ENCODE results near the gene DAW1. TPM values are rescaled to one million over a fixed set of nuclear protein-coding genes. Genes with fewer than 3 reads are reported as not detected.

DAW1 gene
- total RNA-seq, 1 experiment from 2014 or later: 0.37 TPM

- no peaks in the 10 kb centered on the region for H3K79me2 ChIP-seq (ENCODE audit: insufficient read depth, low read length)
- H3K4me1 ChIP-seq (ENCODE audit: insufficient read depth, low read length): no peaks in the 10 kb centered on the region
- no CpG with 5 or more reads among the region's 5 CpGs for WGBS (ENCODE audit: extremely low coverage, insufficient read length, low lambda C conversion rate)
- H3K4ac ChIP-seq (ENCODE audit: low read depth, low read length): no peak overlapping the region
- no peak overlapping the region for H2AFZ ChIP-seq (ENCODE audit: low read length)
- H4K5ac ChIP-seq (ENCODE audit: insufficient read length, low read depth, low read length): no peak overlapping the region
- no peak overlapping the region for H2BK12ac ChIP-seq (ENCODE audit: insufficient read length, low read depth, low read length)
- DNase-seq: no peak
- no peaks in the 10 kb centered on the region for H4K20me1 ChIP-seq (ENCODE audit: control insufficient read depth, insufficient read depth, insufficient read length)
- H3K27me3 Mint-ChIP-seq (ENCODE audit: low read depth): no peaks in the 10 kb centered on the region; the same call in 1 of the 2 replicates
- no peak overlapping the region for H3T11ph ChIP-seq (ENCODE audit: low read length)
- no peaks in the 10 kb centered on the region for H3K9me3 ChIP-seq (ENCODE audit: control insufficient read depth, low read depth, low read length)
- H3K23me2 ChIP-seq (ENCODE audit: insufficient read length, low read depth, low read length, poor library complexity, severe bottlenecking): no peaks in the 10 kb centered on the region
- no peaks in the 10 kb centered on the region for H3K27me3 ChIP-seq (ENCODE audit: insufficient read depth, low read length)
- no peak overlapping the region for H3K9ac ChIP-seq (ENCODE audit: extremely low read depth, insufficient read length, low read length)
- no peak overlapping the region for H2BK15ac ChIP-seq (ENCODE audit: low read depth, low read length)
- H2BK5ac ChIP-seq (ENCODE audit: insufficient read length, low read length): no peak overlapping the region
- no peak overlapping the region for H2BK20ac ChIP-seq (ENCODE audit: low read depth, low read length, poor library complexity, severe bottlenecking)
- no peak overlapping the region for H3K27ac ChIP-seq (ENCODE audit: insufficient read length, low read depth, low read length)
- H2AK5ac ChIP-seq (ENCODE audit: insufficient read length, low read length): no peak overlapping the region
- no peak overlapping the region for H3K27ac Mint-ChIP-seq
- no peak overlapping the region for H2BK120ac ChIP-seq (ENCODE audit: low read depth, low read length, poor library complexity, severe bottlenecking)
- no peak overlapping the region for H4K8ac ChIP-seq (replicated peaks; ENCODE audit: insufficient read length, low read depth, low read length)
- H3K4me1 Mint-ChIP-seq: peaks cover 0 to 8% of the 10 kb centered on the region in 2 experiments
- no peak overlapping the region for H3K18ac ChIP-seq (ENCODE audit: insufficient read length, low read depth, low read length)
- H3K79me1 ChIP-seq (ENCODE audit: insufficient read depth, low read depth, low read length, poor library complexity, severe bottlenecking): no peaks in the 10 kb centered on the region
- no peaks in the 10 kb centered on the region; a peak in 1 of 7 replicates for H3K36me3 Mint-ChIP-seq (ENCODE audit: insufficient read depth in 1 of 3, low read depth in 3 of 3)
- no peaks in the 10 kb centered on the region for H3K9me3 Mint-ChIP-seq
- no peak overlapping the region for H3K56ac ChIP-seq (ENCODE audit: insufficient read length, low read depth, low read length)
- no peak overlapping the region for H3K4me2 ChIP-seq (ENCODE audit: insufficient read depth, insufficient read length, low read length)
- TF ChIP-seq CTCF (conservative IDR thresholded peaks at IDR 0.05): no peak
- no peak overlapping the region for H3K4me3 Mint-ChIP-seq
- H4K91ac ChIP-seq (ENCODE audit: insufficient read length, low read depth, low read length): no peak overlapping the region
- H3K23ac ChIP-seq (ENCODE audit: insufficient read length, low read depth, low read length): no peak overlapping the region
- no peak overlapping the region for H3K14ac ChIP-seq (ENCODE audit: insufficient read depth, low read length)
These were observed 17.9 kb downstream of the DAW1 start for GRCh38 chr2:227889336-227889735.

Measured in H9 (cell line).